ENCODE results near the gene MUC22.
"Not testable (repeated sequence)": the region's sequence is repeated elsewhere in the genome, so short reads cannot be mapped to it uniquely, and the experiment has no call there.

Gene MUC22

GRCh38 chr6:31010393-31011060 is at the start of gene MUC22:
MUC22 (plus strand) TSS chr6:31010474; CDS start chr6:31010707, 233 bp downstream.
- TF ChIP-seq CTCF (IDR thresholded peaks at IDR 0.05; ENCODE audit: borderline replicate concordance, insufficient read depth, low read depth, low read length): no peak
- H3K4me3 ChIP-seq (ENCODE audit: low read depth, low read length): no peak within 1 kb of the TSS

DNA sequence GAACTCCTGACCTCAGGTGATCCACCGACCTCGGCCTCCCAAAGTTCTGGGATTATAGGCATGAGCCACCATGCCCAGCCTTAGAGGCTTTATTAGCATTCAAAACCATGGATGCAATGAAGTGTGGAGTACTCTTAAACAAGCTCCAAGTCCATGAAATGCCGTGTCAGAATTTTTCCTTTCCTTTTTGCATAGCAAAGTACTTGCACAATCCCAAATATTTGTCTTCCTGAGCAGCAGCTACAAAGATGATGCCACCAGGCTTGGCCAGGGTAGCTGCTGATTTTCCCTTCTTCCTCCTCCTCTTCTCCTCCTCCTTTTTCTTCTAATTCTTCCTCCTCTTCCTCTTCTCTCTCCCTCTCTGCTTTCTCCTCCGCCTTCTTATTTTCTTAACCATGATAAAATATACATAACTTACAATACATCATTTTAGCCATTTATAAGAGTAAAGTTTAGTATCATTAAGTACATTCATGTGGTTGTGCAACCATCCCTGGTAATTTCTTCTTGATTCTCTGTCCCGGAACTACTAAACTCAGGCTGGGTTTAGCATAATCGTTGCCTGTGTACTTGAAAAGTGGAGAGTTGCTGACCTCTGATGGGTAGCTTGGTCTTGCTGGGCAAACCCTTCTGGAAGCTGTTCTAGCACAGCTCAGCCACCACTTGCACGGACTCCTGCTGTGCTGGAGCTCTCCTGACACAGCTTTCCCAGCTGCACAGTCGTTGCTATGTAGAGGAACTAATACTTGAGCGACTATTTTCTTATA is 49.2 kb upstream of the MUC22 start:
- H3K4me3 ChIP-seq (ENCODE audit: low read depth, low read length): no peak overlapping the region
- TF ChIP-seq CTCF (IDR thresholded peaks at IDR 0.05; ENCODE audit: borderline replicate concordance, insufficient read depth, low read depth, low read length): no peak

DNA sequence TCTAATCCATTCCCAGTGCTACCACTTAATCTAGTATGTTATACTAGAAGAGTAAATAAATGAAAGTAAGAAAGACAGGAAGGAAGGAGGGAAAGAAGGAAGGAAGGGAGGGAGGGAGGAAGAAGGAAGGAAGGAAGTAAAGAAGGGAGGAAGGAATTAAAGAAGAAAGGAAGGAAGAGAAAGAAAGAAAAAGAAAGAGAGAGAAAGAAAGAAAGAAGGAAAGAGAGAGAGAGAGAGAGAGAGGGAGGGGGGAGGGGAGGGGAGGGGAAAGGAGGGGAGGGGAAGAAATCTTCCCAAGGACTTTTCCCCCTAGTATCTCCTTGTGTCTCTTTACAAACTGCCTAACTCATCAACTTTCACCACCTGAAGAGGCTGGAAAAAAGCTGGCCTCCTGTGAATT is 47.6 kb upstream of the MUC22 start:
- TF ChIP-seq CTCF (IDR thresholded peaks at IDR 0.05; ENCODE audit: borderline replicate concordance, insufficient read depth, low read depth, low read length): no peak
- H3K4me3 ChIP-seq (ENCODE audit: low read depth, low read length): no peak overlapping the region

- no peak for TF ChIP-seq CTCF (IDR thresholded peaks at IDR 0.05; ENCODE audit: borderline replicate concordance, insufficient read depth, low read depth, low read length)
- no peak overlapping the region for H3K4me3 ChIP-seq (ENCODE audit: low read depth, low read length)
Measured at GRCh38 chr6:30963641-30964040, 46.6 kb upstream of the MUC22 start.

GRCh38 chr6:30964075-30964474 is 46.2 kb upstream of the MUC22 start:
- no peak overlapping the region for H3K4me3 ChIP-seq (ENCODE audit: low read depth, low read length)
- TF ChIP-seq CTCF (IDR thresholded peaks at IDR 0.05; ENCODE audit: borderline replicate concordance, insufficient read depth, low read depth, low read length): no peak

DNA sequence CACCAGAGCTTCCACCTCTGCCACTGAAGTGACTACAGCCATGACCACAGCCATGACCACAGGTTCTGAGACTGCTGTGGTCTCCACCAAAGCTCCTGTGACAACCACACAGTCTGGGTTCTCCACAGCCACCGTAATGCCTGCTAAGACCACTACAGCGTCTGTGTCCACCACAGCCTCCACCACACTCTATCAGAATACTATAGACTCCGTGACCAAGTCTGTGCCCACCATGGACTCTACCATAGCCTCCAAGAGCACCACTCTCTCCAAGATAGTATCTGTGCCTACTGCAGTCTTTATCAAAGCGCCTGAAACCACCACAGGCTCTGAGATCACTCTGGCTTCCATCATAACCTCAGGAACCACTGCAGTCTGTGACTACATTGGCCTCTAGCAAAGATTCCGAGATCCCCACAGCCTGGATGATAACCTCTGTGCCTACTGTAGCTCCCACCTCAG is 45.1 kb upstream of the MUC22 start:
- no peak for TF ChIP-seq CTCF (IDR thresholded peaks at IDR 0.05; ENCODE audit: borderline replicate concordance, insufficient read depth, low read depth, low read length)
- no peak overlapping the region for H3K4me3 ChIP-seq (ENCODE audit: low read depth, low read length)

DNA sequence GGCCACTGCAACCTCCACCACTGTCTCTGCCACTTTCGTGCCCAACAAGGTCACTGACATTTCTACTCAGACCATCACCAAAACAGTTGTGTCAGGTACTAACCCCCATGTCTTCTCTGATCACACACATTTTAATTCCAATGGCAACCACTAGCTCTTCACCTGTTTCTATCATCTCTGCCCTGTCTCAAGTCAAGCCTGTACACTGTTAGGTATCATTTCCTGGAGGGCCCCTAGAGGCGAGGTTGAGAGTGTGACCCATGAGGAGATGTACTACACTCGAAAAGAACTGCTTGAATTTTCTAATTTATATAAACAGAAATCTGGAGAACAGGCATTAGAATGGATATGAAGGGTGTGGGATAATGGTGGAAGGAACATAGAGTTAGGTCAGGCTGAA is 44.1 kb upstream of the MUC22 start:
- peak; percentile 32; the same call in 1 of the 2 replicates for TF ChIP-seq CTCF (IDR thresholded peaks at IDR 0.05; ENCODE audit: borderline replicate concordance, insufficient read depth, low read depth, low read length)

GRCh38 chr6:30969171-30969570 is 41.1 kb upstream of the MUC22 start:
- not testable (repeated sequence) for H3K4me3 ChIP-seq (ENCODE audit: low read depth, low read length)

More for the DNA sequence above, 44.1 kb upstream of the MUC22 start:
- no peak overlapping the region for H3K4me3 ChIP-seq (ENCODE audit: low read depth, low read length)
